H1 (cell line): Measurements from ENCODE around the gene COL17A1. TPM values are rescaled to one million over a fixed set of nuclear protein-coding genes. Genes with fewer than 3 reads are reported as not detected.

Source experiments
- CTCF ChIA-PET: fragments of 300-600 bp; sonication (Branson Sonifier 250); formaldehyde crosslinking; loops from one replicate; lab custom pipeline; 2021; ENCODE audit not compliant: partially characterized antibody; lab: Charles Lee
- POLR2A ChIA-PET: fragments of 300-600 bp; sonication (Branson Sonifier 250); formaldehyde crosslinking; loops from one replicate; lab custom pipeline; 2021; ENCODE audit warnings: inconsistent platforms; ENCODE audit not compliant: partially characterized antibody; lab: Charles Lee
- DNase-seq, 2 experiments: peaks; one replicate each; pipeline versions ENCODE4 v3.0.0 to v3.0.0-alpha.2; 2010 to 2022; ENCODE audit warnings: low spot score in 2 of 2, low read depth in 1 of 2, mixed read lengths in 1 of 2
- FAIRE-seq: peaks from 2 replicates; lab custom pipeline; 2011; peaks lifted over from hg19 to GRCh38; lab: Jason Lieb, UNC
- H2AFZ ChIP-seq: 2 replicates; pipeline ENCODE4 v1.8.1; 2012; ENCODE audit warnings: low read length, inconsistent platforms
- H2AK5ac ChIP-seq: 2 replicates; pipeline ENCODE4 v1.6.1; 2013; ENCODE audit warnings: low read depth, low read length
- H2BK120ac ChIP-seq: replicated peaks from 2 replicates; pipeline ENCODE3; 2013; ENCODE audit warnings: low read depth, low read length, inconsistent platforms
- H2BK12ac ChIP-seq: 2 replicates; pipeline ENCODE4 v1.6.1; 2013; ENCODE audit warnings: low read depth, low read length
- H2BK15ac ChIP-seq: 2 replicates; pipeline ENCODE4 v1.6.1; 2013; ENCODE audit warnings: low read length
- H2BK20ac ChIP-seq: 2 replicates; pipeline ENCODE4 v1.6.1; 2013; ENCODE audit warnings: low read length
- H2BK5ac ChIP-seq: 2 replicates; pipeline ENCODE4 v1.6.1; 2013; ENCODE audit warnings: low read depth, low read length
- H3K14ac ChIP-seq: 2 replicates; pipeline ENCODE4 v1.6.1; 2013; ENCODE audit warnings: inconsistent platforms; ENCODE audit not compliant: insufficient read length
- H3K18ac ChIP-seq: 2 replicates; pipeline ENCODE4 v1.6.1; 2013; ENCODE audit warnings: low read length; ENCODE audit errors: extremely low read depth
- H3K23ac ChIP-seq: 2 replicates; pipeline ENCODE4 v1.6.1; 2013; ENCODE audit warnings: inconsistent platforms; ENCODE audit not compliant: insufficient read length
- H3K23me2 ChIP-seq: 2 replicates; pipeline ENCODE4 v1.6.1; 2013; ENCODE audit warnings: low read depth, low read length
- H3K27ac ChIP-seq: 2 replicates; pipeline ENCODE4 v1.6.1; 2011; ENCODE audit warnings: low read depth, low read length, inconsistent platforms
- H3K27me3 ChIP-seq, 4 experiments: replicated peaks in 1 of 4; 1 replicate in 1 of 4; 2 replicates in 3 of 4; pipeline versions ENCODE4 v1.6.1 to v1.8.1; 2011 to 2013; ENCODE audit warnings: low read length in 3 of 4, mild to moderate bottlenecking in 3 of 4, inconsistent platforms in 2 of 4, mixed read lengths in 2 of 4, moderate library complexity in 1 of 4; ENCODE audit not compliant: control insufficient read depth in 3 of 4, insufficient read depth in 3 of 4; ENCODE audit errors: extremely low read depth in 1 of 4
- H3K36me3 ChIP-seq, 4 experiments: 2 replicates each; pipeline versions ENCODE4 v1.6.1 to v1.8.1; 2011 to 2013; ENCODE audit warnings: mild to moderate bottlenecking in 4 of 4, low read length in 3 of 4, moderate library complexity in 2 of 4, control low read depth in 1 of 4, inconsistent platforms in 1 of 4; ENCODE audit not compliant: insufficient read depth in 4 of 4, control insufficient read depth in 2 of 4
- H3K4ac ChIP-seq: replicated peaks from 2 replicates; pipeline ENCODE3; 2013; ENCODE audit warnings: low read length, low read depth, mixed read lengths, inconsistent platforms; ENCODE audit not compliant: insufficient read length
- H3K4me1 ChIP-seq, 4 experiments: replicated peaks in 1 of 4; 1 replicate in 1 of 4; 2 replicates in 3 of 4; pipeline versions ENCODE4 v1.6.1 to v1.8.1; 2011 to 2013; ENCODE audit warnings: low read length in 3 of 4, inconsistent platforms in 2 of 4, mixed read lengths in 1 of 4; ENCODE audit not compliant: insufficient read depth in 4 of 4, control insufficient read depth in 3 of 4
- H3K4me2 ChIP-seq, 2 experiments: 2 replicates each; pipeline versions ENCODE4 v1.6.1 to v1.8.1; 2011 to 2013; ENCODE audit warnings: low read depth in 2 of 2, low read length in 2 of 2, control low read depth in 1 of 2, inconsistent platforms in 1 of 2, mild to moderate bottlenecking in 1 of 2; ENCODE audit not compliant: insufficient read depth in 1 of 2
- H3K4me3 ChIP-seq, 4 experiments: fragments of 200-600, 300-600 bp in 1 of 4; sonication (generic), shearing (Covaris generic), sonication (Bioruptor Twin) in 1 of 4; 2 replicates each; pipeline versions ENCODE4 v1.5.1 to v1.8.1; 2011 to 2016; ENCODE audit warnings: low read length in 4 of 4, low read depth in 3 of 4, control low read depth in 2 of 4, inconsistent platforms in 2 of 4, mild to moderate bottlenecking in 2 of 4, mixed read lengths in 1 of 4, moderate library complexity in 1 of 4; ENCODE audit not compliant: insufficient read depth in 2 of 4; ENCODE audit errors: extremely low read depth in 1 of 4
- H3K56ac ChIP-seq: replicated peaks from 2 replicates; pipeline ENCODE3; 2013; ENCODE audit warnings: low read depth, mild to moderate bottlenecking, mixed read lengths, low read length, inconsistent platforms; ENCODE audit not compliant: insufficient read length
- H3K79me1 ChIP-seq: 2 replicates; pipeline ENCODE4 v1.6.1; 2013; ENCODE audit warnings: low read depth, low read length, control low read depth
- H3K79me2 ChIP-seq, 2 experiments: 2 replicates each; pipeline versions ENCODE4 v1.6.1 to v1.8.1; 2012 to 2013; ENCODE audit warnings: low read length in 2 of 2, mild to moderate bottlenecking in 2 of 2, inconsistent platforms in 1 of 2; ENCODE audit not compliant: insufficient read depth in 2 of 2, control insufficient read depth in 1 of 2
- H3K9ac ChIP-seq, 4 experiments: replicated peaks in 1 of 4; 1 replicate in 1 of 4; 2 replicates in 3 of 4; pipeline versions ENCODE4 v1.6.1 to v1.8.1; 2011 to 2013; ENCODE audit warnings: low read depth in 3 of 4, low read length in 3 of 4, control low read depth in 2 of 4, mild to moderate bottlenecking in 2 of 4, moderate library complexity in 2 of 4, inconsistent platforms in 1 of 4; ENCODE audit errors: extremely low read depth in 1 of 4
- H3K9me3 ChIP-seq, 2 experiments: 2 replicates each; pipeline versions ENCODE4 v1.6.1 to v1.8.1; 2012 to 2013; ENCODE audit warnings: mild to moderate bottlenecking in 2 of 2, moderate library complexity in 2 of 2, control low read depth in 1 of 2, inconsistent platforms in 1 of 2, low read depth in 1 of 2, low read length in 1 of 2, mixed read lengths in 1 of 2; ENCODE audit not compliant: insufficient read depth in 2 of 2
- H4K20me1 ChIP-seq, 2 experiments: replicated peaks in 1 of 2; 2 replicates each; pipeline versions ENCODE3 to v1.8.1; 2011 to 2013; ENCODE audit warnings: inconsistent platforms in 2 of 2, low read length in 2 of 2, mild to moderate bottlenecking in 1 of 2; ENCODE audit not compliant: insufficient read depth in 2 of 2, control insufficient read depth in 1 of 2
- H4K5ac ChIP-seq: 2 replicates; pipeline ENCODE4 v1.6.1; 2013; ENCODE audit warnings: low read length, low read depth, mixed read lengths, inconsistent platforms; ENCODE audit not compliant: insufficient read length
- H4K8ac ChIP-seq: 2 replicates; pipeline ENCODE4 v1.8.0; 2013; ENCODE audit warnings: mild to moderate bottlenecking, moderate library complexity, low read length, inconsistent platforms; ENCODE audit not compliant: insufficient read depth; ENCODE audit errors: extremely low read depth
- H4K91ac ChIP-seq: replicated peaks from 2 replicates; pipeline ENCODE3; 2013; ENCODE audit warnings: low read length, mixed read lengths, inconsistent platforms; ENCODE audit not compliant: insufficient read length
- CBX8 ChIP-seq: fragments of 300-800, 300-1000 bp; sonication (generic); IDR thresholded peaks from 2 replicates; pipeline ENCODE4 v1.7.1; 2016; ENCODE audit warnings: low read depth, low read length, borderline replicate concordance
- EGR1 ChIP-seq: IDR thresholded peaks from 2 replicates; pipeline ENCODE4 v1.6.1; 2011; ENCODE audit warnings: low read depth, low read length, borderline replicate concordance
- KDM4A ChIP-seq: IDR thresholded peaks from one replicate; pipeline ENCODE4 v1.7.1; 2012; ENCODE audit warnings: low read depth, mild to moderate bottlenecking, moderate library complexity, low read length, inconsistent platforms; ENCODE audit not compliant: severe bottlenecking
- NANOG ChIP-seq: IDR thresholded peaks from 2 replicates; pipeline ENCODE4 v1.6.1; 2011; ENCODE audit warnings: low read length, low read depth, mild to moderate bottlenecking, inconsistent platforms; ENCODE audit not compliant: insufficient read depth, poor library complexity, severe bottlenecking
- PHF8 ChIP-seq: fragments of 200-600 bp; sonication (generic); conservative IDR thresholded peaks from 2 replicates; pipeline ENCODE4 v1.7.1; 2012; ENCODE audit warnings: low read depth, mild to moderate bottlenecking, inconsistent platforms, low read length, moderate library complexity
- SP2 ChIP-seq: IDR thresholded peaks from 2 replicates; pipeline ENCODE4 v1.6.1; 2012; ENCODE audit warnings: mild to moderate bottlenecking, low read length, inconsistent platforms
- ZNF274 ChIP-seq: IDR thresholded peaks from 2 replicates; pipeline ENCODE4 v1.7.0; 2012; ENCODE audit warnings: low read length, borderline replicate concordance; ENCODE audit errors: extremely low read depth
- WGBS, 2 experiments: shearing (Covaris generic) in 1 of 2; methylation state at CpG; one replicate each; pipeline versions ENCODE4 v1.1.6 to v1.1.7; 2013 to 2015; ENCODE audit warnings: low lambda C conversion rate in 2 of 2, mixed read lengths in 2 of 2, inconsistent platforms in 1 of 2, low coverage in 1 of 2, missing lambda C conversion rate in 1 of 2; ENCODE audit not compliant: insufficient replicate concordance in 2 of 2, insufficient coverage in 1 of 2, insufficient read length in 1 of 2; ENCODE audit errors: extremely low coverage in 1 of 2, missing lambda C conversion rate in 1 of 2; 5-methylcytosine and 5-hydroxymethylcytosine counted together
- polyA plus RNA-seq, 7 experiments: library from polyadenylated mRNA; depleted of rRNA in 3 of 7; stranded (reverse) in 5 of 7; unstranded in 2 of 7; fragments of >200 nt in 5 of 7; fragments of 200-250 nt in 2 of 7; gene quantifications; 1 replicate in 5 of 7; 2 replicates in 1 of 7; 4 replicates in 1 of 7; pipeline versions ENCODE4 v1.2.1 to v1.2.3, GENCODE V29; 2011 to 2013; ENCODE audit warnings: missing spikeins in 2 of 7, mixed read lengths in 2 of 7
- total RNA-seq: library from RNA; stranded (reverse); fragmentation: NEBNext Ultra II Directional; extraction: Animal tissue kit (Norgen Biotek cat#: 25700); gene quantifications from 2 replicates; pipeline ENCODE4 v1.2.1, GENCODE V29; 2021

COL17A1 gene
- total and polyA plus RNA-seq, 2 of the 8 experiments (the other 6 are each of a cell fraction or from before 2014, with no cell fraction given), result 0.35 to 0.37 TPM

DNA sequence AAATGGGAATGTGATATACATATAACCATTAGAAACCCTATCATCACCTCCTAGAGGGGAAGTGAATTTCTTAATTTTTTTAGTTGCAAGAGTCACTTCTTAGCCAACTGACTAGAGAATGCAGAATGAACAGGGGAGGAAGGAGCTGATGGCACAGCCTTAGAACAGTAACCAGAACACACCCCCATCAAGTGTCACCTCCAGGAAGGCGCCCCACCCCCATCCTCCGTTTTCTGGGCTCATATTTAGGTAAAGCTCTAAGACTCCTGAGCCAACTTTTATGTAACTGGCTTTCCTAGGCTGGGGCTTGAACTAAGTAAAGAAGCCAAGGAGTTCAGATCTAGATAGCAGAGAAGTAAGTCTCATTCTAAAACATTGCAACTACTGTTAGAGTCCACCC lies 54.0 kb downstream of the COL17A1 start:
- FAIRE-seq, result no peak
- TF ChIP-seq CBX8, result no peak
- TF ChIP-seq PHF8, result no peak
- no peak for TF ChIP-seq ZNF274
- no peak for TF ChIP-seq NANOG
- no peak for TF ChIP-seq EGR1
- TF ChIP-seq KDM4A, result no peak
- no peak for TF ChIP-seq SP2

More for the DNA sequence above, 54.0 kb downstream of the COL17A1 start:
- H2AK5ac ChIP-seq, result no peak overlapping the region
- no peak overlapping the region for H4K5ac ChIP-seq
- H3K79me1 ChIP-seq, result no peaks in the 10 kb centered on the region; the same call in 1 of the 2 replicates
- no peak overlapping the region for H3K4me3 ChIP-seq
- no peak overlapping the region for H3K23ac ChIP-seq
- peak overlapping the region in 1 of 2 experiments; percentile 48; a peak in 1 of 4 replicates for H3K4me2 ChIP-seq
- 63% methylated on average over 2 of the region's 2 CpGs; no CpG with 5 or more reads in 1 of the 2 experiments for WGBS, 2 experiments
- no peak overlapping the region for H2AFZ ChIP-seq
- H3K36me3 ChIP-seq, result no peaks in the 10 kb centered on the region; a peak in 1 of 8 replicates
- no peak overlapping the region for H3K27ac ChIP-seq
- H3K27me3 ChIP-seq, result no peaks in the 10 kb centered on the region
- H2BK12ac ChIP-seq, result no peak overlapping the region
- no peaks in the 10 kb centered on the region for H3K9me3 ChIP-seq
- H3K56ac ChIP-seq, result no peak overlapping the region
- no peak overlapping the region for H2BK20ac ChIP-seq
- peaks cover 6% of the 10 kb centered on the region; the same call in 1 of the 2 replicates for H3K23me2 ChIP-seq
- no peak overlapping the region for H3K18ac ChIP-seq
- H3K9ac ChIP-seq, result no peak overlapping the region
- no peak overlapping the region for H2BK120ac ChIP-seq
- H3K79me2 ChIP-seq, result no peaks in the 10 kb centered on the region
- CTCF ChIA-PET, result interaction anchor here (0.7 to 3.6 kb wide), 9 partner anchors 9 to 243 kb away, joined by 3 to 11 read pairs (median 4); no protein-coding TSS in a partner anchor
- peaks cover 2 to 5% of the 10 kb centered on the region in 2 experiments for H4K20me1 ChIP-seq
- H2BK5ac ChIP-seq, result no peak overlapping the region
- H3K14ac ChIP-seq, result no peak overlapping the region
- POLR2A ChIA-PET, result interaction anchor here (0.9 to 1.4 kb wide), 3 partner anchors 44 to 90 kb away, joined by 3 to 7 read pairs (median 3); partner anchors contain the start of gene SFR1
- H3K4ac ChIP-seq, result no peak overlapping the region
- no peak overlapping the region for H4K91ac ChIP-seq
- H2BK15ac ChIP-seq, result no peak overlapping the region
- peaks cover 3 to 15% (median 10%) of the 10 kb centered on the region in 4 experiments; a peak in 5 of 7 replicates for H3K4me1 ChIP-seq
- DNase-seq, result no peak
- no peak overlapping the region for H4K8ac ChIP-seq
